HG03460 (cell line): ENCODE data around the gene SLC46A3.
"Not testable (repeated sequence)": the region's sequence is repeated elsewhere in the genome, so short reads cannot be mapped to it uniquely, and the experiment has no call there.

Experiments used
- ATAC-seq: cut with Tn5 transposase; IDR thresholded peaks from one replicate; pipeline ENCODE4 v1.9.1; 2021; ENCODE audit not compliant: unreplicated experiment

SLC46A3 gene

DNA sequence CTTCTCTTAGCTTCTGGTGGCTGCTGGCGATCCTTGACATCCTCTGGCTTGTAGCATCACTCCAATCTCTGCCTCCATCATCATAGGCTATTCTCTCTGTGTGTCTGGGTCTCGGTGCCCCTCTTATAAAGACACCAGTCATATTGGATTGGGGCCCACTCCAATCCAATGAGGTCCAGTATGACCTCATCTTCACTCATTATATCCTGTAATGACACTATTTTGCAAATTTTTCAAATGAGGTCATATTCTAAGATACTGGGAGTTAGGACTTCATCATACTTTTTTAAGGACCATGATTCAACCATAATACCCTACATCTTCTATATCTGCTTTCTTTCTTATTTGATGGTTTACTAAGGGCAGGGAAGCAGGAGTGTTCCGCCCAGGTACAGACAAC, 12.0 kb upstream of the SLC46A3 start:
- no peak for ATAC-seq

DNA sequence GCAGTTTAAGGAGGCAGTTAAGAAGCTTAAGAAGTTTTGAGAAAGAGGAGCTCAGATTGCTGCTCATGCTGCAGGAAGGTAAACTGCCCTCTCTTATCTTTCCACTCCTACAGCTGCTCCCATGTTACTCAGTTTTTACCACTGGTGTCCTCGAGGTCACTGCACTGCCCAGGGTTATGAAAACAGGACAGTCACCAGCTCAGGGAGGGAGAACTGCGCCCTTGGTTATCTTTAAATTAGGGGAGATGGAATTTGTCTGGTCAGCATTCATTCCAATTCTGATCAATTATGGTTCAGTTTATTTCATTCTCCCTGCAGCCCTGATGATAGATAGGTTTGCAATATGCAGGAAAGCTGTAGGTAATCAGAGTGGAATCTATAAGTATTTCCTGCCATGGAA, 10.8 kb upstream of the SLC46A3 start:
- ATAC-seq, result no peak

DNA sequence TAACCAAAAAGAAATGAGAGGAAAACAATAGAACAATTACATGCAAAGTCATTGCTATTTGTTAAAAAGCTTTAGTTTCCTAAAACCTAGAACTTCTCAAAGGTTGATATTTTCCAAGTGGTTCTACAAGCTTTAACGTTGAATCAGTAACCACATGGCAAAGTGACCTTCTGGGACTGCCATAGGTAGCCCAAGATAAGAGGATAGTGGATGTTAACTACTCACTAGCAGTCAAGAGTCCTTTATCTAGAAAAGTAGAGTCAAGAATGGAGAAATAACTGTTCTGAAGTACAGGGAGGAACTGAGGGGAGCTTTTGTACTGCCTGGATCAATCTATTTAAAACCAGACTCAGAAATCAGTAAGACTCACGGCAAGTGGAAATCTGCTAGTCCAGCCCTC, 9.9 kb upstream of the SLC46A3 start:
- no peak for ATAC-seq

DNA sequence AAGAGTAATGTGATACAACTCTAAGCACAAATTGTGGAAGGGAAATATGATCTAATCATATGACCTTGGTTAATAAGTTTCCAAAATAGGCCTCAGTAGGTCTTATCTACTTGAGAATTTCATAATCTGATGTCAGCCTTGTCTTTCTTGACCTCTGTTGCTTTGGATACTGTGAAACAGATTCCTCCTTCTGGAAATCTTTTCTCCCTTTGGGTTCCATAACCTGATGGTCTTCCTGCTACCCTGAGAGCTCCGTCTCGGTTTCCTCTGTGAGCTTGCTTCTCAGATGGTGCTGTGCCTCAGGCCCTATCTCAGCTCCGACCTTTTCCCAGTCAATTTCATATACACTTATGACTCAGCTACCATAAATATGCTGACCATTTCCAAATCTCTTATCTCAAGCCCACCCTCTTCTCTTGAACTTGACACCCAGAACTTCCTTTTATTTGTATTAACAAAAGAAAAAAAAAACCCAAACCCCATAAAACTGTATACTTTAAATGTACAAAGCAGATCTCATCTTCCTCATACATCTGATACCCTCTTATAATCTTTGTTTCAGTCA, 6.4 kb upstream of the SLC46A3 start:
- ATAC-seq, result no peak

DNA sequence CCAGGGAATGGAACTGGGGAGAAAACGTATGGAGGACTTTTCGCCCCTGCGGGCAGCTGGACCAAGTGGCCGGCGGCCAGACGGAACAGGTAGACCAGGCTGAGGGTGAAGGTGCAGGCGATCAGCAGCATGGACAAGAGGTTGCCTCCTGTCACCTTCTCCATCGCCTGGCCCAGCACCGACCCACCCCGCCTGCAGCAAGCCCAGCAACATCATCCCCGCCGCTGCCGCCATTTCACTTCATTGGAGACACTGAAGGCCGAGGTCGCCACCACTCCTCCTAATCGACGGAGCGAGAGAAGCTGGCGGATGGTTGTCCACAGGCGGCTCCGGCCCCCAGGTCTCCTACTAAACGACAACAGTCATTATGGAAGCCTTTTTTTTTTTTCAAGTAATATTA, 5.0 kb upstream of the SLC46A3 start:
- ATAC-seq, result no peak

- peak; percentile 8 for ATAC-seq
Measured at GRCh38 chr13:28719227-28720055, 671 bp upstream of the SLC46A3 start.

- no peak for ATAC-seq
Measured at GRCh38 chr13:28718196-28718542, 601 bp downstream of the SLC46A3 start.

GRCh38 chr13:28717170-28717569, 1.6 kb downstream of the SLC46A3 start:
- no peak for ATAC-seq

DNA sequence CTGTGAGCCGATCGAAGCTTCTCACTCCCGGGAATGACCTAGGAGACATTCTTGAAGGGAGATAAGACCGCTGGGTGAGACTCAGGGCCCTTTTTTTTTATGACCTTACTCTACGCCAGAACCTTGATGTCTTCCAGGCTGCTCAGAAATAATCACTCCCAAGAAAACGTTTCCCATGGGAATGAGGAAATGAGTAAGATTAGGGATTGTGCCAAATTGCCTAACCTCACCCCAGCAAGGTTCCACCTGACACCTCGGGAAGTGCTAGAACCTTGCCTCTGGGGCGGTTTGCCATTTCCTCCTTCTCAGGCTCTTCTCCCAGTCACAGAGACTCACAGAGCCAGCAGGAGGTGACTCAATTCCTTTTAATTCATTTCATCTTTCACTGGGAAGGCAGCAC, 2.3 kb downstream of the SLC46A3 start:
- ATAC-seq, result no peak

- ATAC-seq, result no peak
Measured at GRCh38 chr13:28714651-28715050, 4.1 kb downstream of the SLC46A3 start.

- ATAC-seq, result no peak
Measured at GRCh38 chr13:28710161-28710560, 8.6 kb downstream of the SLC46A3 start.

DNA sequence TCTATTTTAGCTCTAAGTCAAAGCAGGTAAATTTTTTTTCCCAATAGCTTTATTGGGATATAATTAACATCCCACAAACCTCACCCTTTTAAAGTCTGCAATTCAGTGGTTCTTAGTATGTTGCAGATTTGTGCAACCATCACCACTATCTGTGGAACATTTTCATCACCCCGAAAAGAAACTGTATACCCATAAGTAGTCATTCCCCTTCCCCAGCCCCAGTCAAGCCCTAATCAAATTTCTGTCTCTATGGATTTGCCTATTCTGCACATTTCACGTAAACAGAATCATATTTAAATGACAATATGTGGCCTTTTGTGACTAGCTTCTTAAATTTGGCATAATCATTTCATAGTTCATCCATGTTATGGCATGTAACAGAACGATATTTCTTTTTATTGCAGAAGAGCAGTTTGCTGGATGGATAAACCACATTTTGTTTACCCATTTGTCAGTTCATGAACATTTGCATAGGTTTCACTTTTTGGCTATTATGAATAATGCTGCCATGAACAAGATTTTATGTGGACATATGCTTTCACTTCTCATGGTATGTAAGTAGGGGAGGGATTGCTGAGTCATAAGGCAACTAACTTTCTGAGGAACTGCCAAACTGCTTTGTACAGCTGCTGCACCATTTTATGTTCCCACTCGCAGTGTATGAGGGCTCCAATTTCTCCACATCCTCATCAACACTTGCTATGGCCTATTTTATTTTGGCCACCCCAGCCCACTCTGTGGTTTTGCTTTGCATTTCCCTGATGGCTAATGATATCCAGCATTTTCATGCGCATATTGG, 10.9 kb downstream of the SLC46A3 start:
- ATAC-seq, result peak; percentile 97

GRCh38 chr13:28705461-28706083, 13.2 kb downstream of the SLC46A3 start:
- no peak for ATAC-seq

- no peak for ATAC-seq
Measured at GRCh38 chr13:28704919-28705318, 13.9 kb downstream of the SLC46A3 start.

GRCh38 chr13:28704282-28704681, 14.5 kb downstream of the SLC46A3 start:
- no peak for ATAC-seq

DNA sequence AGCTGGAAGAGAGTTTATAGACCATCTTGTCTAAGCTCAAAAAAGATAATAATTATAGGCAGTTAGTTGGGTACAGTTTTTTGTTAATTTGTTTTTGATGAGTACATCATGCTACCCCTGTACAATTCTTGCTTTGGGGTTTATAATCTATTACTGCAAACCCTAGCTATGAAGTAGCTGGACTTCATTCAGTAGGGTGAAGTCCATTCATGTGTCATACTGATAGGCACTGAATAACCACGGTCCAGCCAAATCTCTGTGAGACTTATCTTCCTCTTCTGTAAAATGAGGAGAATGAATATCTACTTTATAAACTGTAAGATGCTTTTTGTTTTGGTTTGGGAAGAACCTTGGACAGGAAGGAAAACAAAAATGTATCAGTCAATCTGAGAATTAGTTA, 19.5 kb downstream of the SLC46A3 start:
- ATAC-seq, result no peak

DNA sequence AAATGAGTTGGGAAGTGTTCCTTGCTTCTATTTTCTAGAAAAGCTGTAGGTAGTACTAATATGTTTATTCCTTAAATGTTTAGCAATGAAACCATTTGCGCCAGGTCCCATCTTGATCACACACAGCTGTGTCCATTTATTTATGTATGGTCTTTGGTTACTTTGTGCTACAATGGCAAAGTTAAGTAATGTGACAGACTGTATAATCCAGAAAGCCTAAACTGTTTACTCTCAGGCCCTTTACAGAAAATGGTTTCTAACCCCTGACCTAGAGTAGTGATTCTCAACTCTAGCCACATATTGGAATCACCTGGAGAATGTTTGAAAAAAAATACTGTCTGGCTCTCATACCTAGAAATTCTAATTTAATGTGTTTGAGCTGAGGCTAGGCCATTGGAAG, 21.3 kb downstream of the SLC46A3 start:
- ATAC-seq, result no peak

GRCh38 chr13:28693605-28694491, 24.9 kb downstream of the SLC46A3 start:
- not testable (repeated sequence) for ATAC-seq

- no peak for ATAC-seq
Measured at GRCh38 chr13:28685892-28686291, 32.9 kb downstream of the SLC46A3 start.

DNA sequence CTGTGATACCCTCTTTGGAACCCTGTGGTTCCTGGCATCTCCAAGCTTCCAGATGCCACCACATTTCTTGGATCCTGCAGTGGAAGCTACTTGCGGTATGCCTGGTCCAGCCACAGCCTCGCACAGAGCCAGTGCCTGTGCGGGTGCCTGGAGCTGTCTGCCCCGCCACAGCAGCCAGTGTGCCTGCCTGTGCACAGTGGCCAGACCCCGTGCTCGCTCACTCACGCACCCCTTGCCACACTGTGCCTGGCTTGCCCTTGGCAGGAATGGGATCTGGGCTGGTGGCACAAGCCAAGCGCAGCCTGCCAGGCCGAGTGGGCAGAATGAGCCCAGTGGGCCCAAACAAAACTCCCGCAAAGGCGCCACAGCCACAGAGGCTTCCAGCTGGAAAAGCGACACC, 33.7 kb downstream of the SLC46A3 start:
- ATAC-seq, result no peak

DNA sequence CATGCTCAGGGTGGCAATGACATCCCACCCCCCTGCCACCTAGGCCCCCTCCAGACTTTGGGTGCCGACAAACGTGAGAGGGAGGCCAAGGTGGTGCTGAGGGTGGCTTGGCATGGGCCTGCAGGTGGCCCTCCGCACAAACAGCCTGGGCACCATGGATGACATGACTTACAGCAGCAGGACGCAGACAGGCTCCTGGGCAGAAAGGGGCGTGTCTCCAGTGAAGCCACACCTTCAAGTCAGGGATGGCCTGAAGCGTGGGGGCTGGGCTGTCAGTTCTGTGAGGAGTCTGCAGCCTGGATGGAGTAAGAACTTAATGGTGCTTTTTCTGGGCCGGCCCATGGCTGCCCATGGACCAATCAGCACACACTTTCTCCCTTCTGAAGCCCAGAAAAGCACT, 34.5 kb downstream of the SLC46A3 start:
- ATAC-seq, result no peak
